Measurements from ENCODE around the gene TDRD15. TPM values are rescaled to one million over a fixed set of nuclear protein-coding genes. Genes with fewer than 3 reads are reported as not detected.
"Not testable (repeated sequence)": the region's sequence is repeated elsewhere in the genome, so short reads cannot be mapped to it uniquely, and the experiment has no call there.

The TDRD15 gene
- 0.10 TPM for total RNA-seq

DNA sequence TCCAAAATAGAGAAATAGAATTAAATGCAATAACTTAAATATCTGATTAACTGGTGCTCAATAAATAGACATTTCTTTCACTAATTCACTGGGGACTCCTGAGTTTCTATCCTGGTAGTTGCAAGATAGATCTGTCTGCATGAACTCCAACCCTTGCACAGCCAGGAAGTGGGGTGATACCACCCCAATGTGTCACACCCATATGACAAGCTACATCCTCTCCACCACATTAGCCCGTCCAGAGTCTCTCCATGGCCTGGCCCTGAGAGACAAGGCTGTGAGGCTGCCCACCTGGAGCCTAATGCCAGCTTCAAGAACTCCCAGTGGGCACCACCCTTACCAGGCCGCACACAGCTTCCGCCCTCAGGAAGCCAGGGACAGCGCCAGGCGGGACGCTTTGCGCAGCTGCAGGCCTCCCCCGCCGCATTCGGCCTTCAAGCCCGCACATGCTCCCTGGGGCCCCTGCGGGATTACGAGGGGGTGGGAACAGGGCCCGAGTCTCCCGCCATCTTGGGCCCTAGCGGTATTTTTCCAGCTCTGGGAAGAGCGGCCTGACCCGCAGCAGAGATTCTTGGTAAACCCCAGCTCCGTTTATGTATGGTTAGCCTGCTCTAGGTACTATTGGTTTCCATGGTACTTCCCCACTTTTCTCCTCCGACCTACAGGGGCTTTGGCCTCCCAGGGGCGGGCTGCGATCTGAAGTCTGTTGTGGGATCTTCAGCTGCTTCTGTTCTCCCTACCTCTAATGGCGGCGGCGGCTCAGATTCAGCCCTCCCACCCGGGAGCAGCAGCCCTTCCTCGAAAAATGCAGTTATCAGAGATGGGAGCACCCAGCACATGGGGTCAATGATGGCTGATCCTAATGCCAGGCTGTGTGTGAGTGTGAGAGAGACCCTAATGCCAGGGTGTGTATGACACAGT is at the start of gene TDRD15:
Gene TDRD15, plus strand, starts transcription at position 496 of the 921 bp plus-strand sequence. CDS start 13,500 bp downstream, outside the sequence.
- DNase-seq (ENCODE audit: low spot score): no peak

DNA sequence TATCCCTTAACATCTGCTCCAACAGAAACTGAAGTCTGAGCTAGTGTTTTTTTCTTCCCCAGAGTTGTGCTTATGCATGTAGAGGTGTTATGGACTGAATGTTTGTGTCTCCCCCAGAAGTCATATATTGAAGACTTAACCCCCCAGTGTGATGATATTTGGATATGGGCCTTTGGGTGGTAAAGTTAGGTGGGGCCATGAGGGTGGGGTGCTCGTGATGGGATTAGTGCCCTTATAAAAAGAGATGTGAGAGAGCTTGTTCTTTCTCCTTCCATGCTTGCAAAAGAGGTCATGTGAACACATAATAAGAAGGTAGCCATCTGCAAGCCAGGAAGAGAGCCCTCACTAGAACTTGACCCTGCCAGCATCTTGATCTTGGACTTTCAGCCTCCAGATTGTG is 45.5 kb upstream of the TDRD15 start:
- no peak for DNase-seq (ENCODE audit: low spot score)

DNA sequence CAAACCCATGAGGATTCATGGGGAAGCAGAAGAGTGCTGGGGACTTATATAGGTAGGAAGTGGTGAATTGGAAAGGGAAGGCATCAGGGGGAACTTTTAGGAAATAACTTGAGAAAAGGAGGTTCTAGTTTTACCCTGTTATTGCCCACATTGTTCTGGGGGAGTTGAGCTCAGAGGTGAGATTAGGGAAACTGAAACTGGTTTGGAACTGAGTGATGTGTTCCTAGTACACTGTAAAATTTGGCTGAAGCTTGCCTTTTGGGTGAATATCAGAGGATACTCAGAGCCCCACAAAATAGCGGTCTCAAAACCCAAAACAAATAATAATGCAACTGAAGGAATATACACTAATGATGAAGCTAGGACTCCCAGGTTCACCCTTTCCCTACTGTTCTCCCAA is 40.3 kb upstream of the TDRD15 start:
- no peak for DNase-seq (ENCODE audit: low spot score)

DNA sequence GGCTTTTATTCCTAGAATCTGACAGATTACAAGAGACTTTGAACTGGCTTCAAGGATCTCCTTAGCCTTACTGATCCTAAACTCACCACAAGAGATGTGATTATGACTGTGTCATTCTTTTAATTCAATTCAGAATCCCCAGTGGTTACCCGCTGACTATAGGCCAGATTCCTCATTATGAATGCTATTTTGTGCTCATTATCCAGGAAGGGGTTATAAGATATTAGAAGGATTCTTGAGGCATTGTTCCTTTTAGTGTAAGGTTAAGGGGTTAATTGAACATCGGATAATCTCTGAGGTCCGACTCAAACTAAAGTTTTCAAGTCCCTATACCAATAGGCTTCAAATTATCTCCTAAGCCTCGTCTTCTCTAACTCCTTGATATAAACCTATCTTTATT is 39.4 kb upstream of the TDRD15 start:
- DNase-seq (ENCODE audit: low spot score): no peak

DNA sequence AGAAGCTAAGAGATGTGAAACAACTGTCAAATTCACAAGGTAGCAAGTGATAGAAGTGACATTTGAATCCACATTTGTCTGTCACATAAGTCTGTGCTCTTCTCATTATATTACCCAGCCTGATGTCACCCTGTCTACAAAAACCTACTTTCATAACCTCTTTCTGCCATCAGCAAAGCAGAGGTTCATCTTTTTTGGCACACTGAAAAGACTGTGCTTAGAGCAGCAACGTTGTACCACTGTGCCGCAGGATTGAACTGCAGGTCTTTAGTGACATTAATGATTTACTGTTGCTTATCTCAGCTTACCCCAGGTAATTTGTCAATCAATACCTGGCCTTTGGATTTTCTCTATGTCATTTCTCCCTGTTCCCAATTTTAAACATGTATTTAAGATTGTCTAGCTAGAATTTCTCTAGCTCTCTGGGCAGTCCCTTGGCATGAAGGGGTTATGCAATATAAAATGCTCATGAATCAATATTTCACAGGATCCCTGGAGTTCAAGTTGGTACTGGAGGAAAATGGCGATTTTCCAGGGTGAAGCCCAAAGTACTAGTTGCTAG is 31.4 kb upstream of the TDRD15 start:
- no peak for DNase-seq (ENCODE audit: low spot score)

DNA sequence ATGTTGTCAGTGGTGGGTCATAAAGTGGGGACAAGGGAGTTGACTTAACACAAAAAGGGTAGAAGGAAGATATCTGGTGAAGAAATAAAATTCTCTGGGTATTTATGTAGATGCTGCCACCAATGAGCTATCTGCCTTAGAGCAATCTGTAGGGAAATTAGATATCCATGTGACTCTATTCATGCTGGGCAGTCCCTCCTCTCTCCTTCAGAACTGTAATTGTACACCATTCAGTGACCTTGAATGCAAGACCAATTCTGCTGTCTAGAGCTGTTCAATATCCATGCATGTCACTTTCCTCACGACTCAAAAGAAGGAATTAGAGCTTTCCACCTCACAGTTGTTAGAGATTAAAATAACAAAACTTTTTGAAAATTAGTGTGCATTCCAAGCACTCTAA is 28.6 kb upstream of the TDRD15 start:
- DNase-seq (ENCODE audit: low spot score): no peak

DNA sequence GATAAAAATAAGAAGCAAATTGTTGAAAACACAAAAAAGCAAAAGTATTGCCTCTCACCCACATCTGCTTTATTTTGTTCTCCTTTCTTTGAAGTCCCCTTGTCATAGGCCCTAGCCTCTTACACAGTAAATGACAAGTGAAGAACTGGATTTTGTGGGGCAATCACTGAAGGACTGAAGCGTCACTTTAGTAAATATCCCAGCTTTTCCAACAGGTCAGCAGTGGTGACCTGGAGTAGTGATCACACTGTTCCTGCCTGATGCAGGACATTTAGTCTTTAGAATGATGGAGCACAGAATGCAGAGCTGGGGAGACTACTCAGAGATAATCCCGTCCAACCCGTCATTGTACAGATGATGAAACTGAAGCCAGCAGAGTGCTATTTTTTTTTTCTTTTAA is 28.1 kb upstream of the TDRD15 start:
- DNase-seq (ENCODE audit: low spot score): no peak

DNA sequence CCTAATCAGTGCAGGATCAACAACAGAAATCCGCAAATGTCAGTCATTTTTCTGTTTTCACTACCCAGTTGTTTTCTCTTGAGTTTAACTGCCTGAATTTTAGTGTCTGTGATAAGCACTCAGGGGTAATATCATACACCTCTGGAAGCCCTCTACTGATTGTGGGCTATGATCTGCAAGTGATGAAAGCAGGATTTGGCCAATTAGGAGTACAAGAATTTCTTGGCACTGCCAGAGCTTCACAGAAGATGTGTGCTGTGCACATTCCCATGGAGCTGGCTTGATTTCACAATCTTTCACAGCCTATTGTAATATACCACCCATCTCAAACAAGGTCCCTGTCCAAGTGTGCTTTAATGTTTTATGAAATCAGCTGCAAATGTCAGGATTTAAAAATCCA is 27.3 kb upstream of the TDRD15 start:
- no peak for DNase-seq (ENCODE audit: low spot score)

DNA sequence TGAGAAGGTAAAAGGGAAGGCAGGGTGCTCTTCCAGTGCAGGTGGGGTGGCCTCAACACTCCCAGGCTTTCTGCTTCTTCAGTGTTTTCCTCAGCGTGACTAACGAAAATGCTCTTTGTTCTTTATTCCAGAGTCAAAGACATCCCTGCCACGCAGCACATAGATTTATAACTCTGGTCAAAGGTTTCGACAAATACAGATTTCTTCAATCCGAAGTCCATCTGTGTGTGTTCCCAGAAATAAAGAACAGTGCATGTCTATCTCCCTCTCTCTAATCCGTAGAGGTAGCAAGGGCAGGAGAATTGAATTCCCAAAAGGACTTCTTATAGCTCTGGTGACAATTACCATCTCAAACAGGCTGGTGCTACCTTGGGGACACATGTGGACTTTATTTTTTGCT is 26.4 kb upstream of the TDRD15 start:
- no peak for DNase-seq (ENCODE audit: low spot score)

DNA sequence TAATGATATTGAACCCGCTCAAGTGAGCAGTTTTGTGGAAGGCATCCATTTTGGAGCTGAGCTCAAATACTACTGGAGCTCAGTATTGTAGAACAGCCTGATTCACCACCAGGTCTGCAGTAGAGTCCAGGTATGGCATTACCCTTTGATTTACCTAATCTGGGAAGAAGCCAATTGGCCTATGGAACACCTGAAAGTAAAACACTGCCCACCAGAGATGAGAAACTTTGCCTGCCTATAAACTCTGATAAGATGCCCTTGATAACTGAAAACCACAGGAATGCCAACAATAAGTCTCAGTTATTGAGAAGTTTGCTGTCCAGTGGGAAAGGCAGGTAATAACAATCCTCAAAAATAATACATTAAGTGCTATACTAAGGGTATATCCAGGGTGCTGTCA is 25.5 kb upstream of the TDRD15 start:
- DNase-seq (ENCODE audit: low spot score): no peak

DNA sequence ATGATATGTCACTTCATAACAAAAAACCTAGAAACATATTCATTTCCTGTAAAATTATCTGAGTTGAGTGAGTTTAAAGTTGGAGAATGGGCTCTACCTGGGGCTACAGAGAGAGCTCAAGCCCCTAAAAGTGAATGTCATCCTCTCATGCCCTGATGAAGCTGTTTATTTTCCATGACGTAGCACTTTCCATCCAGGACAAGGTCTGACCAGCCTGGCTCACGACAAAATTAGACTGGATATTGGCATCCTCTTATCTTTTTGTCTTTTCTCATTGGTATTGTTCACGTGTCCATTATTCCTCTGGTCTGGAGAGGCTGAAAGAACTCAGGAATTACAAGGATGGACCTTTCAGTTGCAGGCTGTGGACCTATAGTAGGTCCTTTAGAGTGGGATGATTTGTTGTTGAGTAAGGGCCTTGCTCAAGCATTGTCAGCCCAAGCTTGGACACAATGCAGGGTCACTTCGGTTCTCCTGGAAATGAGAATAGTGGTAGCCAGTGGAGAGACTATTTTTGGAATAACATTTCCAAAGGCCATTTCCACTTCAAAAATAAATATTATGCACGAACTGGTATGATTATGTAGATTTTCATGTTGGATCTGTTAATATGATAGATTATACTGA is 24.4 kb upstream of the TDRD15 start:
- no peak for DNase-seq (ENCODE audit: low spot score)

DNA sequence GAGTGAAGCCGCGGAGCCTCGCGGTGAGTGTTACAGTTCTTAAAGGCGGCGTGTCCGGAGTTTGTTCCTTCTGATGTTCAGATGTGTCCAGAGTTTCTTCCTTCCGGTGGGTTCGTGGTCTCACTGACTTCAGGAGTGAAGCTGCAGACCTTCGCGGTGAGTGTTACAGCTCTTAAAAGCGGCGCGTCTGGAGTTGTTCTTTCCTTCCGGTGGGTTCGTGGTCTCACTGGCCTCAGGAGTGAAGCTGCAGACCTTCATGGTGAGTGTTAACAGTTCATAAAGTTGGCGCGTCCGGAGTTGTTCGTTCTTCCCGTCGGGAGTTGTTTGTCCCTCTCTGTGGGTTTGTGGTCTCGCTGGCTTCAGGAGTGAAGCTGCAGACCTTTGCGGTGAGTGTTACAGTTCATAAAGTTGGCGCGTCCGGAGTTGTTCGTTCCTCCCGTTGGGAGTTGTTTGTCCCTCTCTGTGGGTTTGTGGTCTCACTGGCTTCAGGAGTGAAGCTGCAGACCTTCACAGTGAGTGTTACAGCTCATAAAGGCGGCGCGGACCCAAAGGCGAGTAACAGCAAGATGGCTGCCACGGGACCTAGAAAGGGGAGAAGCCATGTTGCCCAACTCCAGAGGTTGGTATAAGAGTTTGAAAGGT is 22.1 kb upstream of the TDRD15 start:
- DNase-seq (ENCODE audit: low spot score): not testable (repeated sequence)

DNA sequence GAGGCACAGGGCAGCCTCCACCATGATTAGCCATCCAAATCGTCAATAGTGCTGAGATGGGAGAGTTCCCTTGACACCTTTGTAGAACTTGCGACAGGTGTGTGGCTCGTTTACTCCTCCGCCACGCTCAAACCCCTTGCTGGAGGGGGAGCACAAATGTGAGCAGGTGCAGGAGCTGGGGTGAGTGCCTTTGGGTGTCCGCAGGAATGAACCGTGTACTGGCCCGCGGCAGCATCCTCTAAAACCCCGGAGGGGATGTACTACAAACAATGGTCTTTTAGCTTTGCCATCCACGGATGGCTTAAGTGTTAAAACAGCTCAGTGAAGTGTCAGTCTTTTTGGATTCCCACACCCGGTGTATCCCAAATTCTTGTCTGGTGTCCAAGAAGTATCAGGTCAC is 21.4 kb upstream of the TDRD15 start:
- DNase-seq (ENCODE audit: low spot score): no peak

DNA sequence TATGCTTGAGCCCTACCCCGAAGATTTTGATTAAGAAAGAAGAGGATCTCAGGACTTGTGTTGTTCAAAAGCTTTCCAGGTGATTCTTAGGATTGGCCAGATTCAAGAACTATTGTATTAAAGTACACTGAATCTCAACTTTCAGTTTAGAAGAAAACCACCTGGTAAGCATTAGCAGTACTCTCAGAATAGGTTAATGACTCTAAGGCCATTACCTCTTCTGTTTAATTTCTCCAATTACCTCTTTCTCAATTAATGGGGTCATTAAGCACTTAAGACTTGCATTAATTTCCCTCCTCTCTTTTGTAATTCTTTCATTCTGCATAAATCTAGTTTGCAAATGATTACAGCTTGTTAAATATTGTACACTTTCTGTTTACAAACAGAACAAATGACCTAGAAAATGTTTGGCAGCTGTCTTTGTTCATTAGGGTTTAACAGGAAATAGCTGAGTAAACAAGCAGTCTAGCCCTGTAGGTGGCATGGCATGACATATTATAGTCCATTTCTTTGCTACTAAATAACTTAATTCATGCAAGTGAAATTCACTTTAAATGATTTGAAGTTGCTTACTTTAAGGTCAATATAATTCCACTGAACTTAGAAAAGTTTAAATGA is 20.4 kb upstream of the TDRD15 start:
- DNase-seq (ENCODE audit: low spot score): no peak

DNA sequence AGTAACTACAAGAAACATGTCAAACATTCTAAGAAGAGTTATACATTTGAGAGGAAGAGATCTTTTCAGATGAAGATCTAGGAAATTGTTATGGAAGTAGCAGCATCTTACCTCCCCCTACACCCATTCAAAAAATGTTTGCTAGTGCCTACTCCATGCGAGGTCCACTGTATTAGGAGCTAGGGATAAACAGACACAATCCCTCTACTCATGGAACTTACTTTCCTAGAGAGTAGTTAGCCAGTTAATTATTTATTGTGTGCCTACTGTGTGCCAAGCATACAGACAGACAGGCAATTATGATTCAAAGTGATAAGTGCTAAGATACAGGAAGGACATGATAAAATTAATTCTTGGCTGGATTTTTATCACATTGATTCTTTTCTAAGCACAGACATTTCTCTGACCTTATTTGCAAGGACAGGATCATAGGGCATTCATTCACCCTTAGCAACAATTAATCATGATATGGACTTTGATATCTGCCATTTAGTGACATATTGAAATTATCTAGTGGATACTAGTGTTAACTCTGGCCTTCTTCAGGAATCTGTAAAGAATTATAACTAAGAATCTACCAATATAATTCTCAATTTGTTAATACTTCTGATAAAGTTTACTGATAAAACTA is 19.6 kb upstream of the TDRD15 start:
- DNase-seq (ENCODE audit: low spot score): no peak

DNA sequence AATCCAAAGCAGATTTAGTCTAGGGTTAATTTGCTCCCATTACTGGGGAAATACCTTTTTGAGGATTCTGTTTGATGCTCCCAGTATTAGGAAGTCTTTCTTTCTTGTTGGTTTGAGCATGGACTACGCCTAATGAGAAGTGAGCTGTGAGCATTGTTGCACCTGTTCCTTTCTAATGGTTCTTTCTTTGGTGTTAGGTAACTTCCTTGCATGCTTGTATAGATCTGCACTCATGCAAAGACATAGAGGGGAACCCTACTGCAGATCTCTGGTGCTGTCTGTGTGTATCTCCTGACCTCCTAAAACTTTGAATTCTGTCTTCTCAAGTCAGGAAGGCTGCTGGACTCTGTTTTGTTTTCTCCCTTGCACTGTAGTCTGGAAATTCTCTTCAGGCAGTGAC is 12.8 kb upstream of the TDRD15 start:
- no peak for DNase-seq (ENCODE audit: low spot score)

DNA sequence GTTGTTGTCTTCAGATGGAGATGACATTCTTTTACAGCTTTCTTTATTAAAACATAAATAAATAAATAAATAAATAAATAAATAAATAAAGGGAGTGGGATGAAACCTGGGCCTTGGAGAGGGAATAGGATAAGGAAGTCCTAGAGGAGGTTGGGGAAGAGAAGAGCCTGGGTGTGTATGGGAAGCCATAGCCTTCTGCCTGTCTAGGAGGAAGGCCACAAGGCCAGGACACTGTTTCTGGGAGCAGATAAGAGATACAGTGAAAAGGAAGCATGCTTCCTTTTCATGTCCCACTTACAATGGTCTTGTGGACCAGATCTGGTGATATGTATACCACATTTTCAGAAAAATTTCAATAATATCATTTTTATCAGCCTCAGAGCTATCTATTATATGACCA is 6.1 kb upstream of the TDRD15 start:
- no peak for DNase-seq (ENCODE audit: low spot score)

DNA sequence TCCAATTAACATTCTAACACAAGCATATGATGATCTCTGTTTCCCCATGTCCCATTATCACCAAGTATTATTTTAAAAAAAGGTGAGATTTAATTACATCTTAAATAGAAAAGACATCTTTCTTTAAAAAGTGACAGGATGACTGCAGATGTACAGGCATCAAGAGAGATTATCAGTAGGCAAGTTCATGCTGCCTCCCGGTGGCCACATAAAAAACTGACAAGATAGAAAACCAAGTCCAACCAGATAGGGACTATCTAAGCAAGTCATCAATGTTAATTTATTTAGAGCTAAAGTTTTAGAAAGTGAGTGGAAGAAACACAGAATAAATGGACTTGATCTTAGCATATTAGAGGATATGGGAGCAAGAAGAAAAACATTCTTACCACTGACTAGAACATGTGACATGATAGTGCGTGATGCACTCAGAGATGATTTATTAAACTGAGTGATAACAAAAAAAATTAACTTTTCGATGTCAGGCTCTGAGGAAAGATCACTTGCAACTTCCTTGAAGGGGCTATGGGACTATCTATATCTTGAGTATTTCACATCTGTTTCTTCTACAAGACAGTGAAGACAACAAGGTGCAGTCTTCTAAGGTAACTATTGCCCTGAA is 5.4 kb upstream of the TDRD15 start:
- DNase-seq (ENCODE audit: low spot score): no peak

DNA sequence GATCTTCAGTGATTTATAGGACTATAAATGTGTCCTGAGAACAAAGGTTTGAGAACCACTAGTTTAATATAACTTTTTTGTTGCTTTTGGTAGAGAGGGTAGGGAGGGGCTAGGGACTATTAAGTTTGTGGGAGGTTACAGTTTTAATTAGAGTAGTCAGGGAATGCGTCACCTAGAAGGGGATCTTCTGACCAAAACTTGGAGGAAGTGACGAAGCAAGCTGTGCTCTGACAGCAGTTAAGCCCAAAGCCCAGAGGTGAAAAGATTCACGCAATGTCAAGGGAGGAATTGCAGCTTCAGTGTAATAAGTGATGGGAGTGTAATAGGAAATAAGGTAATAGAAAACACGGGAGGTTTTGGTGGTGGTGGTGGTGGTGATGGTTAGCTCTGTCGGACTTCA is 8.1 kb downstream of the TDRD15 start:
- no peak for DNase-seq (ENCODE audit: low spot score)

DNA sequence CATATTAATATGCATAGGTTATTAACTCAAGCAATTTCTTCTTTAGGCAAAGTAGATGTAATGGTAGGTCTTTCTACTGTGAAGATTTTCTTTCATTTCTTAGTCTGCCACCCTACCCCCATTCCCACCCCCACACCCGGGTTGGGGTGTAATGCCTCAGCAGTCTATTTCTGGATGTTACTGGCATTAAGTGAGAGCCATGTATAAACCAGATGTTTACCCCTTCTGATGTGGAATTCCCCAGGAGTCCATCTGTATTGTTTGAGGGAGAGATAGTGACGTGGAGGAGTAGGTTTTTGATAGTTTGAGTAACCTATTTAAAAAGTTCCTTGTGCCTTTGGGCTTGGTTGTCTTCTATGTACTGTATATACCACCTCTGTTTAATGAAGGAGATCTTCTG is 11.8 kb downstream of the TDRD15 start:
- no peak for DNase-seq (ENCODE audit: low spot score)

DNA sequence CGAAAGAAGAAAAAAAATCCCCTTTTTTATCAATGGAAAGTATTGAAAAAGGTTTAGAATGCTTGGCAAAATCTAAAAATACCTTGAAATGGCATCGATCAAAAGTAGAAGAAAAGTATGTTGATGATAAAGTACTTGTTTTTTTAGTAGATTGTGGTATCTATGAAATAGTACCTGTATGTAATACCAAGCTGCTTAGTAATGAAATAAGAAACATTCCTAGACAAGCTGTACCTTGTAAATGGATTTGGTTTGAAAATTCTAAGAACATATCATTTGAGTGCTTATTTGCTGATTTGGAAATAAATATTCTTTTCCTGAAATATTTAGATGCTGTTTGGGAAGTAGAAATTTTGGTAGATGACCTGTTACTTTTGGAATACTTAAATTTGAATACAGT is 18.4 kb downstream of the TDRD15 start:
- DNase-seq (ENCODE audit: low spot score): no peak
